HG02759 (cell line): Measurements from ENCODE around the gene SLC5A3.

Experiments
- ATAC-seq: cut with Tn5 transposase; IDR thresholded peaks from one replicate; pipeline ENCODE4 v1.9.1; 2021; ENCODE audit warnings: mild to moderate bottlenecking, moderate library complexity; ENCODE audit not compliant: unreplicated experiment

The SLC5A3 gene

DNA sequence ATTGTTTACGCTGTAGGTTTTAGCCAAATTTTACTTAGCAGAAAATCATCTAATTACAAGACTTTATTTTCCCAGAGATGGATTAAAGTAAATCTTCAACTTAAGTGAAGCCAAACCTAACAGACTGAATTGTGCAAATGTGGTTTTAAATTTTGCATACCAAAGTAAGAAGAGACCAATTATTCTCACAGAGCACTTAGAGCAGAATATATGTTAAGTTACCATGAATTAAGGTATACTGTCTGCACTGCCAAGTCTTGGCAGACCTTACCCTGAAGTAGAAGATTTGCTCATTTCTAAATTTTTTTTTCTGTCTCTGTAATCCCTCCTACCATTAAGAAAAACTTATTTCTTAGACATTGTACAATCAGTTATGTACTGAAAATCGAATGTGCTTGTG is 24.1 kb downstream of the SLC5A3 start:
- ATAC-seq: no peak

DNA sequence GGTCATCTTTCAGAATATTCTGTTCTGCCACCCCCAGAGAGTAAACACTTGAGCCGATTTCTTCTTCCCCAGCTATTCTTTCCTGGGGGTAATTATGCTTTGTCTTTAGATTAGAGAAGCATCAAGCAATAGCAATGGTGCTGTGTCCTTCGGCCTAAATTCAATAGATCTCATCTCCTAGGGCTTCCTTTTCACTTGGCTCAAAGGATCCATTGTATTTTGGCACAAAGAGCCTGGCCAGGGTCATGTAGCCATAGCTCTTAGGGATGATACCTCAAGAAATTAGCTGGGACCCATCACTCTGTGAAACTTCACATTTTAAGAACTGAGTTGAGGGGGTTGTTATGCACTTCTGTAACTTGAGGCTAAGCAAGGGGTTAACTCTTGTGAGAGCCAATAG is 27.0 kb downstream of the SLC5A3 start:
- ATAC-seq: no peak

DNA sequence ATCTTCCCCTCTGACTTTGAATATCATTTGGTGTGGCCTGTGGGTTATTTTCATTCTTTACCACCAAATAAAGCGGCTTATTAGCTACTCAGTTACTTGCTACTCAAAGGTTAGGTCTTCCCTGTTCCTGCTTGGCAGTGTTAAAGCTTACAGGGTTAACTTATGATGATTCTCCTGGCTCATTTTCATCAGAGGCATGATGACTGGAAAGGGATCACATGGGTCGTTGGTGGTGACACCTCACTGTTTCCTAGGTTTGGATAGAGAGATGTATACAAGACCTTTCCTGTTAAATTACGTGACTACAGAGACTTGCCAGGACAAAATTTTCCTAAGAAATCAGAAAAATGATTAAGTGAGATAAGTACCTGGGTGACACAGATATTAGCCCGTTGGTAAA is 27.4 kb downstream of the SLC5A3 start:
- ATAC-seq: no peak

DNA sequence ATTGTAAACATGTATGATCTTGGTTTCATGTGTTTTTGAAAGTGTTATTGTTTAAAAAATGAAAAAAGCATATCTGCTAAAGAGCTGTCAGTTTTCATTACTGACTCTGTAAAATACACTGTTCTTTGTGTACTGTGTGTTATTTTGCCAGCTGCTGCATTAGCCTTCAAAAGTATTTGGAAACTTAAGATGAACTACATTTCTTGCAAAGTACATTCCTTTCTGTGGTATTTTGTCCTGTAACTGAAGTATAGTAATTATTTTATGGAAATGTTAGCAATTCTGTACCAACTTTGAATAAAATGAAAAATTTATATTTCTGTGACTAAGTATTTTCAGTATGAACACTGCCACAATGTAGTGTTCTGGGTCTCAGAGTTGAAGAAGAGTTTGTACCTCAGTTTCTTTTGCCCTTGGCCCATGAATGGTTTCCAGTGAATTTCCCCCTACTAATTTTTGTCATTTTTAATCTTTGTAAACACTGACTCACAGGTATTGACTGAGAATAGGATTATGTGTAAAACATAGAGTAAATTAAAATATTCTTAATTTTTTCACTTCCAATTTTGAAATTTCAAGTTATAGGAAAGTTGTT is 32.7 kb downstream of the SLC5A3 start:
- no peak for ATAC-seq

DNA sequence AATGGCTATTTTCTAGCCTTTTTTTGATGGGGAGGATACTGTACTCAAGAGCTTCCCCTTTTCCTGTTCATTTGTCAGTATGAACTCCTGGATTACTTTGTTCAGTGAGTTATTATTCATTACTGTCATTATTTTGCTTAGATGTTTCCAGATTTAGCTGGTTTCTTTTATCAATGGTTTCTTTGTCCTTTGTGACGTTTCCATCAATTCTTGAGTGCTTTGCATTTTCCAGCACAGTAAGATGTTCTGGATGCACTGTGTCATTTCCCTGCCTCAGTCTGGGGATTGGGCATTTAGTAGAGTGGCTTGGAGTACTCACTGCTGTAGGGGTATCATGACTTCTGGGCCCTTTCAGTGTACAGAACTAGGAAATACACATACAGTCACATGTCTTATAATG is 34.2 kb downstream of the SLC5A3 start:
- no peak for ATAC-seq

DNA sequence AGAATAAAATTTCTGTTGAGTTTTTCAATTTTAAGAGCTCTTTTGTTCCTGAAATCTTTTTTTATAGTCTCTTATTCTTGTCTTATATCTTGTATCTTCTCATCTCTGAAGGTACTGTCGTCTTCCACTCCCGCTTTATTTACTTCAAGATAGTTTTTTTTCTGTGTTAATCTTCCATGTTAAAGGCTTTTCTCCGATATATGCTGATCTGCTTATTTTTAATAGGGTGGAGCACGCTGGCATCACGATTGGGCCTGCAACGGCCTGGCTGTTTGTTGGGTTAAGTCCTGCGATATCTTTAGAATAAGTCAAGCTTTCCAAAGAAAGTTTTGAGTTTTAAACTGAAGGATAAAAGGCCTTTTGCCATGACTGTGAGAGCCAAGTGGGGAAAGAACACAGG is 35.7 kb downstream of the SLC5A3 start:
- ATAC-seq: no peak

DNA sequence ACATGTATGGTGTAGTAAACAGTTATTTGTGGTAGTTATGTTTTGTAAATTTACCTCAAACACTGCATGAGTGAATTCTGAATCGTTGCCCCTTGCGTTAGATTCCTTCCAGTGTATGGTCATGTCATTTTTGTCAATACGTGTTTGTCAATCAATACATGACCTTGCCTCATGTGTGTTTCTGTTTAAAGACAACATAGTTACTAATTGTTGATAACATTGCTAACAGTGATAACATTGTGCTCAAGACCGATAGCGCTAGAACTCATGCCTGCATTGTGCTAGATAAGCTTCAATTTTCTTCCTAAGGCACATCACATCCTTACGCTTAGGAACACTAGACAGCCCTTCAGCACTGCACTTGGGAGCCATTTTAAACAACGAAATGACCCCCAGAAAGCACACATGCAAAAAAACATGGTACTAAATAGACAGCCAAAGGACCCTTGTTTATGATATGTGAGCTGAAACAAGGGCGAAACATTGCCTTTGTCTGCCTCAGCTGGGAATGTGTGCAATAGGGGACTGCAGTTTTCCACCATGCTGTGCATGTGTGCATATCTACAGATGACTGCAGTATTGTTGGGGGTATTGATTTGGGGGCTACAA is 37.3 kb downstream of the SLC5A3 start:
- no peak for ATAC-seq

DNA sequence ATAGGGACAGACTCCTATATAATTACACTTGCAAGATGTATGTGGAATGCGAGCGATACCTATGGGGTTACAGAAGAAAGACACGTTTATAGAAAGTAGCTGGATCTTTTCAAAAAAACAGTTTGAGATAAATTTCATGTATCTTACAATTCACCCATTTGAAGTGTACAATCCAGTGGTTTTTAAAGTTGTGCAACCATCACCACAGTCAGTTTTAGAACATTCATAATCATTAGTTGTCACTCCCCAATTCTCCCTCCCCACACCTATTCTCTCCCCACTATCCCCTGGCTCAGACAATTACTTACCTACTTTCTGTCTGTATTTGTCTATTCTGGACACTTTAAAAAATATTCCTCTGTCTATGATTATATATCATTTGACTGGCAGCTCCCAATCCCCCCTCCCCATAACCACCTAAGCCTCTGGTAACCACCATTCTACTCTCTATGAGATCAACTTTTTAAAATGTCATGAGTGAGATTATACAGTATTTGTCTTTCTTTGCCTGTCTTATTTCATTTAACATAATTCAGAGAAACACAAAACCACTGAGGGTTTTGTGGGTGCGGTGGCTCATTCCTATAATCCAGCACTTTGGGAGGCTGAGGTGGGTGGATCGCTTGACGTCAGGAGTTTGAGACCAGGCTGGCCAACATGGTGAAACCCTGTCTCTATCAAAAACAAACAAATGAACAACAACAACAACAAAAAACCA is 39.1 kb downstream of the SLC5A3 start:
- no peak for ATAC-seq

DNA sequence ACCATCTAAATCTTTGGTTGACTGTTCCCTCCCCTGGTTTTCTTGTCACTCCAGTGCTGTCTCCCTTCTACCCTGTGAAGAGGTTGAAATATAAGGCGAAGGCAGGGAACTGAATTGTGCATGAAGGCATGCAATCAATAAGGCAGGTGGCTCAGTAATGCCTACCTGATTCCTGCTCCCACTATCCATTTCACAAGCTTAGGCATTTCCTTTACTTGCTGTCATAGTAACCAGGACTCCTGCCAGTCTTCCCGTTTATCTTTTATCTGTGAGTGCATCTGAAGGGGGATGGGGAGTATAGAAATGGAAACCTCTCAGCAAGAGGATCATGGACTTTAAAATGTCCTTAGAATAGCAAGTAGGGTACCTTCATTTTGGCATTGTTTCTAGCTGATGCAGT is 40.5 kb downstream of the SLC5A3 start:
- ATAC-seq: no peak

DNA sequence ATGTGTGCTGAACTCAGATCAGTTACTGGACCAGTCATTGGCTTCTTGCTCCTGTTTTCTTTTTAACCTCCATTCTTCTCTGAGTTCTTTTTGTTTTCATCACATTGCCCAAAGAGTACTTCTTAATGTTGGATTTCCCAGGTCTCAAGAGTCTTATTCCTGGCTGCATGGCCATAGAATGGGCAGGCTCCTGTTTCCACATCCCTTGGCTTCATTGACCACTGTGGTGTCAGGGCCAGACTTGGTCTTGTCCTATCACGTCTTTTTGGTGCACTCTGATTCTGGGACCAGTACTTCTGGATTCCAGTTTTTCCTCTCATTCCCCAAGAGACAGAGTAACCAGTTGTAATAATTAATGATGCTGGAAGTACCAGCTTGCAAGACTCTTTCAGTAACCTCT is 41.8 kb downstream of the SLC5A3 start:
- ATAC-seq: no peak

DNA sequence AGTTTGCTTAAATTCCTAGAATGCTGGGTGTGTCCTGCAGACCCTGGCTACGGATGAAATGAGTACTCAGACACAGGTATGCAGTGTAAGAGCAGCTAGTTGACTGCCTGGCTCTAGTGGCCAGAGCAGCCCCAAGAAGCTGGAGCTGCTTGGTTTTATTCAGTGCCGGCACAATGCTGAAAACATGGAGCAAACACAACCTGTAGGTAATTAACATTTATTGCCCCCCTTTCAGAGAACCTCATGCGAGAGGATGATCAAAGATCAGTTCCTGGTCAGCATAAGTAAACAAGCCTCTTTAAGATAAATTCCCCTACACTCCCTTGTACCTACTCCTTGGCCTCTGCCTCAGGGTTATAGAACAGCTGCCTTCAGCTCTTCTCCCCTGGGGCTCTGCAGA is 43.2 kb downstream of the SLC5A3 start:
- ATAC-seq: no peak

DNA sequence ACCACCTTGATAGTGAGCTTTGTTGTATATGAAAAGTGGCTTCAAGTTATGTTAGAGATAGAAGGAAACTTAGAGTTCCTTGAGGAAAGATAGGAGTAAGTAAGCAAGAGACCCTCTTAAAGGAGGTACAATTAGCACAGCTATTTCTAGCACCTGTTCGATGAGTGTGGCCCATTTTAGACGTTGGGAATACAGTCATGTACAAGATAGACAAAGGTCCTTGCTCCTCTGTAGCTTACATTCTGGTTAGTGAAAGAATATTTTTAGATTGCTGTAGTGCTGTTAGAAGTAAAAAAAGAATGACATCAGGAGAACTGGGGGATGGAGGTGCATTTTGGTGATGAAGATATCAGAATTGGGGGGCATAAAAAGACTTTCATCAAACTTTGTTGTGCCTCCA is 47.5 kb downstream of the SLC5A3 start:
- ATAC-seq: no peak

DNA sequence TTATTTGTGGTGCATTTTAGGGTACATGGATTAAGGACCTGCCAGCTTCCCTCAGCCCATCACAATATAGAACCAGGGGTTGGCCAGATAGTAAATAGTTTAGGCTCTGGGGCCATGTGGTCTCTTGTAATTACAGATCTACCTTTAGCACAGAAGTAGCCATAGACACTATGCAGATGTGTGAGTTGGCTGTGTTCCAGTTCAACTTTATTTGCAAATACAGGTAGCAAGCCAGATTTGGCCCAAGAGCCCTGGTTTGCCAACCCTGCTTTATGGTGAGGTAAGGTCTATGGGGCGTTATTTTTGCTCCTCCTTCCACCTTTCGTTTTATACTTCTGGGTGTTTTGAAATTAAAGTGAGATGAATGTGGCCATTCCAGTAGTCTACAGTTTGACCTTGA is 48.7 kb downstream of the SLC5A3 start:
- ATAC-seq: no peak
